ENCODE measurements around the gene ADAMTS14. TPM values are rescaled to one million over a fixed set of nuclear protein-coding genes. Genes with fewer than 3 reads are reported as not detected.
"Not testable (repeated sequence)": the region's sequence is repeated elsewhere in the genome, so short reads cannot be mapped to it uniquely, and the experiment has no call there.

The ADAMTS14 gene
- polyA plus RNA-seq, 1 donor (not counting 4 experiments of a cell fraction or from before 2014, with no cell fraction given), result 0.09 TPM

DNA sequence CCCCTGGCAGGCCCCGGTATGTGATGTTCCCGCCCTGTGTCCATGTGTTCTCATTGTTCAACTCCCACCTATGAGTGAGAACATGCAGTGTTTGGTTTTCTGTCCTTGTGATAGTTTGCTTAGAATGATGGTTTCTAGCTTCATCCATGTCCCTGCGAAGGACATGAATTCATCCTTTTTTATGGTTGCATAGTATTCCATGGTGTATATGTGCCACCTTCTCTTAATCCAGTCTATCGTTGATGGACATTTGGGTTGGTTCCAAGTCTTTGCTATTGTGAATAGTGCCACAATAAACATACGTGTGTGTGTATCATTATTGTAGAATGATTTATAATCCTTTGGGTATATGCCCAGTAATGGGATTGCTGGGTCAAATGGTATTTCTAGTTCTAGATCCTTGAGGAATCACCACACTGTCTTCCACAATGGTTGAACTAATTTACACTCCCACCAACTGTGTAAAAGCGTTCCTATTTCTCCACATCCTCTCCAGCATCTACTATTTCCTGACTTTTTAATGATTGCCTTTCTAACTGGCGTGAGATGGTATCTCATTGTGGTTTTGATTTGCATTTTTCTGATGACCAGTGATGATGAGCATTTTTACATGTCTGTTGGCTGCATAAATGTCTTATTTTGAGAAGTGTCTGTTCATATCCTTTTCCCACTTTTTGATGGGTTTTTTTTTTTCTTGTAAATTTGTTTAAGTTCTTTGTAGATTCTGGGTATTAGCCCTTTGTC is 32.5 kb upstream of the ADAMTS14 start:
- H3K4me3 ChIP-seq (ENCODE audit: control insufficient read depth in 2 of 3, extremely low read depth in 1 of 3, insufficient read depth in 2 of 3, low read depth in 1 of 3, low read length in 3 of 3); H3K27me3 ChIP-seq (ENCODE audit: control insufficient read depth, extremely low read depth, insufficient read depth, low read length); dilution Hi-C loops (cut with MboI; ENCODE audit: extremely low pct_ligation_motif_present, low sequenced_read_pairs); H4K20me1 ChIP-seq (ENCODE audit: control insufficient read depth, extremely low read depth, insufficient read depth, low read length); H3K4me2 ChIP-seq (ENCODE audit: control insufficient read depth, extremely low read depth, insufficient read depth, low read depth, low read length); H3K36me3 ChIP-seq (ENCODE audit: control insufficient read depth in 2 of 2, extremely low read depth in 1 of 2, insufficient read depth in 2 of 2, low read length in 2 of 2); H3K9me1 ChIP-seq (ENCODE audit: control insufficient read depth, extremely low read depth, insufficient read depth, low read length); H3K9ac ChIP-seq (ENCODE audit: control insufficient read depth, extremely low read depth, insufficient read depth, low read length); H3K79me2 ChIP-seq (ENCODE audit: control insufficient read depth, insufficient read depth, low read length); H3K4me1 ChIP-seq (ENCODE audit: control insufficient read depth, extremely low read depth, insufficient read depth, low read length); H2AFZ ChIP-seq (ENCODE audit: control insufficient read depth, low read length); DNase-seq (ENCODE audit: low read depth, low spot score); H3K9me3 ChIP-seq (ENCODE audit: control insufficient read depth, low read depth, low read length); FAIRE-seq; H3K27ac ChIP-seq (ENCODE audit: control insufficient read depth, insufficient read depth, low read length): not testable (repeated sequence)

DNA sequence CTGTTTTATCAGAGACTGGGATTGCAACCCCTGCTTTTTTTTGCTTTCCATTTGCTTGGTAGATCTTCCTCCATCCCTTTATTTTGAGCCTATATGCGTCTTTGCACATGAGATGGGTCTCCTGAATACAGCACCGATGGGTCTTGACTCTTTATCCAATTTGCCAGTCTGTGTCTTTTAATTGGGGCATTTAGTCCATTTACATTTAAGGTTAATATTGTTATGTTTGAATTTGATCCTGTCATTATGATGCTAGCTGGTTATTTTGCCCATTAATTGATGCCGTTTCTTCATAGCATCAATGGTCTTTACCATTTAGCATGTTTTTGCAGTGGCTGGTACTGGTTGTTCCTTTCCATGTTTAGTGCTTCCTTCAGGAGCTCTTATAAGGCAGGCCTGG is 29.0 kb upstream of the ADAMTS14 start:
- H3K4me2 ChIP-seq (ENCODE audit: control insufficient read depth, extremely low read depth, insufficient read depth, low read depth, low read length); FAIRE-seq: not testable (repeated sequence)

DNA sequence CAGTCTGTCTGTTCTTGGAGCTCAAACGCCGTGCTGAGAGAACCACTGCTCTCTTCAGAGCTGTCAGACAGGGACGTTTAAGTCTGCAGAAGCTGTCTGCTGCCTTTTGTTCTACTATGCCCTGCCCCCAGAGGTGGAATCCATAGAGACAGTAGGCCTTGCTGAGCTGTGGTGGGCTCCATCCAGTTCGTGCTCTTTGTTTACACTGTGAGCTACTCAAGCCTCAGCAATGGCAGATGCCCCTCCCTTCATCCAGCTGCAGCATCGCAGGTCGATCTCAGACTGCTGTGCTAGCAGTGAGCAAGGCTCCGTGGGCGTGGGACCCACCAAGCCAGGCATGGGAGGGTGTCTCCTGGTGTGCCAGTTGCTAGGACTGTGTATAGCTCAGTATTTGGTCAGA is 27.3 kb upstream of the ADAMTS14 start:
- FAIRE-seq; H3K9ac ChIP-seq (ENCODE audit: control insufficient read depth, extremely low read depth, insufficient read depth, low read length); H3K27ac ChIP-seq (ENCODE audit: control insufficient read depth, insufficient read depth, low read length); H3K4me2 ChIP-seq (ENCODE audit: control insufficient read depth, extremely low read depth, insufficient read depth, low read depth, low read length); H4K20me1 ChIP-seq (ENCODE audit: control insufficient read depth, extremely low read depth, insufficient read depth, low read length); H3K36me3 ChIP-seq (ENCODE audit: control insufficient read depth in 2 of 2, extremely low read depth in 1 of 2, insufficient read depth in 2 of 2, low read length in 2 of 2); H3K9me1 ChIP-seq (ENCODE audit: control insufficient read depth, extremely low read depth, insufficient read depth, low read length); H2AFZ ChIP-seq (ENCODE audit: control insufficient read depth, low read length); DNase-seq (ENCODE audit: low read depth, low spot score); H3K4me1 ChIP-seq (ENCODE audit: control insufficient read depth, extremely low read depth, insufficient read depth, low read length); H3K27me3 ChIP-seq (ENCODE audit: control insufficient read depth, extremely low read depth, insufficient read depth, low read length); H3K4me3 ChIP-seq (ENCODE audit: control insufficient read depth in 2 of 3, extremely low read depth in 1 of 3, insufficient read depth in 2 of 3, low read depth in 1 of 3, low read length in 3 of 3); H3K79me2 ChIP-seq (ENCODE audit: control insufficient read depth, insufficient read depth, low read length); dilution Hi-C loops (cut with MboI; ENCODE audit: extremely low pct_ligation_motif_present, low sequenced_read_pairs): not testable (repeated sequence)
- H3K9me3 ChIP-seq (ENCODE audit: control insufficient read depth, low read depth, low read length), result peaks cover 11% of the 10 kb centered on the region

More for the DNA sequence above, 29.0 kb upstream of the ADAMTS14 start:
- dilution Hi-C loops (cut with MboI; ENCODE audit: extremely low pct_ligation_motif_present, low sequenced_read_pairs); H3K9ac ChIP-seq (ENCODE audit: control insufficient read depth, extremely low read depth, insufficient read depth, low read length); H4K20me1 ChIP-seq (ENCODE audit: control insufficient read depth, extremely low read depth, insufficient read depth, low read length); H3K27me3 ChIP-seq (ENCODE audit: control insufficient read depth, extremely low read depth, insufficient read depth, low read length); H3K4me3 ChIP-seq (ENCODE audit: control insufficient read depth in 2 of 3, extremely low read depth in 1 of 3, insufficient read depth in 2 of 3, low read depth in 1 of 3, low read length in 3 of 3); H3K36me3 ChIP-seq (ENCODE audit: control insufficient read depth in 2 of 2, extremely low read depth in 1 of 2, insufficient read depth in 2 of 2, low read length in 2 of 2); H3K9me1 ChIP-seq (ENCODE audit: control insufficient read depth, extremely low read depth, insufficient read depth, low read length); H3K4me1 ChIP-seq (ENCODE audit: control insufficient read depth, extremely low read depth, insufficient read depth, low read length); H3K79me2 ChIP-seq (ENCODE audit: control insufficient read depth, insufficient read depth, low read length); H2AFZ ChIP-seq (ENCODE audit: control insufficient read depth, low read length); H3K27ac ChIP-seq (ENCODE audit: control insufficient read depth, insufficient read depth, low read length); DNase-seq (ENCODE audit: low read depth, low spot score); H3K9me3 ChIP-seq (ENCODE audit: control insufficient read depth, low read depth, low read length): not testable (repeated sequence)
